Measurements from ENCODE around the gene SLC25A1. TPM values are rescaled to one million over a fixed set of nuclear protein-coding genes. Genes with fewer than 3 reads are reported as not detected.
"Not testable (repeated sequence)": the region's sequence is repeated elsewhere in the genome, so short reads cannot be mapped to it uniquely, and the experiment has no call there.

SLC25A1 gene
- total and polyA plus RNA-seq, 9 donors, result 16.9 to 35.7 (median 22.6) TPM

DNA sequence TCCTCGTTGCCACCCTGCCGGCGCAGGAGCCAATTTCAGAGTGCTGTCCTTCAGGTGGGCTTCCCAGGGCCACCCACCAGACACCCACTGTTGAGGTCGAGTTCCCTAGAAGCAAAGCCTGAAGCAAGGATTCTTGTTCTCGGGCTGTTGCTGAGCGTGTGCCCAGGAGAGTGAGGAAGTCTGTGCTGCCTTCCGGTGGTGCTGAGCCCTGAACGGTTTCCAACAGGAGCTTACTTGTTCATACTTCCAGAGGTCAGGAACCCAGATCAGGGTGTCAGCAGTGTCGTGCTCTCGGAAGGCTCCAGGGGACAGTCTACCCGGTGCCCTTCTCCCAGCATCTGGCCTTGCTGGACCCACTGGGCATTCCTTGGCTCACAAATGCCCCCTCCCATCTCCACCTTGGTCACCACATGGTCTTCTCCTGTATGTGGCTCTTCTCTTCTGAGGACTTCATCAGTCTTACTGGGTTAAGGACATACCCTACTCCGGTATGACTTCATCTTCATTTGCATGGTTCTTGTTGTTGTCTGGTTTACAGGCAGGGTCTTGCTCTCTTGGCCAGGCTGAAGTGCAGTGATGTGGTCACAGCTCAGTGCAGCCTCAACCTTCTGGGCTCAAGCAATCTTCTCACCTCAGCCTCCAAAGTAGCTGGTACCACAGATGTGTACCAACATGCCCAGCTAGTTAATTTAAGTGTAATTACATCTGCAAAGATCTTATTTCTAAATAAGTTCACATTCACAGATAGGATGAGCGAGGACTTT is 11.2 kb downstream of the SLC25A1 start:
- H3K36me3 ChIP-seq (ENCODE audit: control insufficient read depth, insufficient read depth, low read length), result no peaks in the 10 kb centered on the region
- H3K4me3 ChIP-seq (ENCODE audit: low read length), result no peak overlapping the region
- no peaks in the 10 kb centered on the region for H3K9me3 ChIP-seq (replicated peaks; ENCODE audit: control insufficient read depth, low read depth, low read length)
- DNase-seq, result no peak
- peaks cover 15% of the 10 kb centered on the region for H3K4me1 ChIP-seq (ENCODE audit: control insufficient read depth, insufficient read depth, low read length)
- peaks cover 44% of the 10 kb centered on the region for H3K27me3 ChIP-seq (ENCODE audit: control insufficient read depth, insufficient read depth, low read length)
- no peak overlapping the region for H3K27ac ChIP-seq (ENCODE audit: low read length)
- WGBS (ENCODE audit: insufficient coverage), result 69% methylated on average over 11 of the region's 13 CpGs

DNA sequence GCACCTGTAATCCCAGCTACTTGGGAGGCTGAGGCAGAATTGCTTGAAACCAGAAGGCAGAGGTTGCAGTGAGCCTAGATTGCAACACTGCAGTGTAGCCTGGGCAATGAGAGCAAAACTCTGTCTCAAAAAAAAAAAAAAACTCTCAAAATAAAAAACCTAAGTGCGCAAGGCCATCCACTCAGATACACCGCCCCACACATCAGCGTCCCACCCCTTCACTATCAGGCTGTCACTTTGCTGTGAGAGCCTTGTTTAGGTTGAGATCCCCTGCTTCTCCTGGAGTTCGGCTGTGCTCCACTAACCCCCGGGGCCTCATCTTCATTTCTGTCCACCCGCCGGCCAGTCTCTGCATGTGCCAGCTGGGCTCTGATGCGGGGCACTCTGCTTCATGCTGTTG is 12.1 kb downstream of the SLC25A1 start:
- DNase-seq, result no peak
- no peaks in the 10 kb centered on the region for H3K36me3 ChIP-seq (ENCODE audit: control insufficient read depth, insufficient read depth, low read length)
- peaks cover 12% of the 10 kb centered on the region for H3K4me1 ChIP-seq (ENCODE audit: control insufficient read depth, insufficient read depth, low read length)
- peaks cover 47% of the 10 kb centered on the region for H3K27me3 ChIP-seq (ENCODE audit: control insufficient read depth, insufficient read depth, low read length)
- H3K4me3 ChIP-seq (ENCODE audit: low read length), result no peak overlapping the region
- H3K9me3 ChIP-seq (replicated peaks; ENCODE audit: control insufficient read depth, low read depth, low read length), result no peaks in the 10 kb centered on the region
- WGBS (ENCODE audit: insufficient coverage), result 85% methylated on average over 8 of the region's 8 CpGs
- no peak overlapping the region for H3K27ac ChIP-seq (ENCODE audit: low read length)

DNA sequence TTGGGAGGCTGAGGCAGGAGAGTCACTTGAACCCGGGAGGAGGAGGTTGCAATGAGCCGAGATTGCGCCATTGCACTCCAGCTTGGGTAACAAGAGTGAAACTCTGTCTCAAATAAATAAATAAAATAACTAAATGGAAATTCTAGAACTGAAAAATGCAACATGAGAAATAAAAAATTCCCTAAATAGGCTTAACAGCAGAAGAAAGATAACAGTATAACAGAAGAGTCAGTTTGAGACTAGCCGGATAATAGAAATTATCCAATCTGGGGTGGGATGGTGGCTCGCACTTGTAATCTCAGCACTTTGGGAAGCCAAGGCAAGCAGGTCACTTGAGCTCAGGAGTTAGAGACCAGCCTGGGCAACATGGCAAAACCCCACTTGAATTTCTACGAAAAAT is 14.1 kb downstream of the SLC25A1 start:
- WGBS (ENCODE audit: insufficient coverage), result 73% methylated on average over 2 of the region's 6 CpGs
- H3K27ac ChIP-seq (ENCODE audit: low read length), result no peak overlapping the region
- no peaks in the 10 kb centered on the region for H3K9me3 ChIP-seq (replicated peaks; ENCODE audit: control insufficient read depth, low read depth, low read length)
- H3K36me3 ChIP-seq (ENCODE audit: control insufficient read depth, insufficient read depth, low read length), result no peaks in the 10 kb centered on the region
- no peak for DNase-seq
- H3K4me3 ChIP-seq (ENCODE audit: low read length), result no peak overlapping the region
- H3K27me3 ChIP-seq (ENCODE audit: control insufficient read depth, insufficient read depth, low read length), result peaks cover 36% of the 10 kb centered on the region
- H3K4me1 ChIP-seq (ENCODE audit: control insufficient read depth, insufficient read depth, low read length), result peaks cover 1% of the 10 kb centered on the region

DNA sequence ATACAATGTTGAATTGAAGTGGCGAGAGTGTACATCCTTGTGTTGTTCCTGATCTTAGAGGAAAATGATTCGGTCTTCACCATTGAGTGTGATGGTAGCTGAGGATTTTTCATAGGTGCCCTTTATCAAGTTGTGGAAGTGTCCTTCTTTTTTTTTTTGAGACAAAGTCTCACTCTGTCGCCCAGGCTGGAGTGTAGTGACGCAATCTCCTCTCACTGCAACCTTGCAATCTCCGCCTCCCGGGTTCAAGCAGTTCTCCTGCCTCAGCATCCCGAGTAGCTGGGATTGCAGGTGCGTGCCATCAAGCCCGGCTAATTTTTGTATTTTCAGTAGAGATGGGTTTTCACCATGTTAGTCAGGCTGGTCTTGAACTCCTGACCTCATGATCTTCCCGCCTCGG is 19.9 kb downstream of the SLC25A1 start:
- not testable (repeated sequence) for H3K27me3 ChIP-seq (ENCODE audit: control insufficient read depth, insufficient read depth, low read length); H3K27ac ChIP-seq (ENCODE audit: low read length); H3K4me3 ChIP-seq (ENCODE audit: low read length); H3K36me3 ChIP-seq (ENCODE audit: control insufficient read depth, insufficient read depth, low read length); DNase-seq; H3K4me1 ChIP-seq (ENCODE audit: control insufficient read depth, insufficient read depth, low read length); H3K9me3 ChIP-seq (replicated peaks; ENCODE audit: control insufficient read depth, low read depth, low read length)
- 80% methylated on average over 2 of the region's 11 CpGs for WGBS (ENCODE audit: insufficient coverage)

DNA sequence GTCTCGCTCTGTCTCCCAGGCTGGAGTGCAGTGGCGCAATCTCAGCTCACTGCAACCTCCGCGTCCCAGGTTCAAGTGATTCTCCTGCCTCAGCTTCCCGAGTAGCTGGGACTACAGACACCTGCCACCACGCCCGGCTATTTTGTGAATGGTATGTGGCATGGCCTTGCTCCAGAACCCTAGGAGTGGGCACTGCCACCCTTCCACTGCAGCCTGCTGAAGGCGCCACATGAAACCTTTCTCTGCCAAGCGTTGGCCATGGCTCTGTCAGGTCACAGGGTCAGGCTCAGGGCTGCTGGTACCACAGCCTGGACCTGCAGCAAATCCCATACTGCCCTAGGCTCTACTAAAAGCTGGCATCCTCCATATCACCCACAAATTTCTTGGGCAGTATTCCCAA is 22.4 kb downstream of the SLC25A1 start:
- not testable (repeated sequence) for H3K36me3 ChIP-seq (ENCODE audit: control insufficient read depth, insufficient read depth, low read length); DNase-seq; H3K4me1 ChIP-seq (ENCODE audit: control insufficient read depth, insufficient read depth, low read length); H3K9me3 ChIP-seq (replicated peaks; ENCODE audit: control insufficient read depth, low read depth, low read length); H3K4me3 ChIP-seq (ENCODE audit: low read length); H3K27ac ChIP-seq (ENCODE audit: low read length)
- peaks cover 27% of the 10 kb centered on the region for H3K27me3 ChIP-seq (ENCODE audit: control insufficient read depth, insufficient read depth, low read length)
- 88% methylated on average over 8 of the region's 9 CpGs for WGBS (ENCODE audit: insufficient coverage)

DNA sequence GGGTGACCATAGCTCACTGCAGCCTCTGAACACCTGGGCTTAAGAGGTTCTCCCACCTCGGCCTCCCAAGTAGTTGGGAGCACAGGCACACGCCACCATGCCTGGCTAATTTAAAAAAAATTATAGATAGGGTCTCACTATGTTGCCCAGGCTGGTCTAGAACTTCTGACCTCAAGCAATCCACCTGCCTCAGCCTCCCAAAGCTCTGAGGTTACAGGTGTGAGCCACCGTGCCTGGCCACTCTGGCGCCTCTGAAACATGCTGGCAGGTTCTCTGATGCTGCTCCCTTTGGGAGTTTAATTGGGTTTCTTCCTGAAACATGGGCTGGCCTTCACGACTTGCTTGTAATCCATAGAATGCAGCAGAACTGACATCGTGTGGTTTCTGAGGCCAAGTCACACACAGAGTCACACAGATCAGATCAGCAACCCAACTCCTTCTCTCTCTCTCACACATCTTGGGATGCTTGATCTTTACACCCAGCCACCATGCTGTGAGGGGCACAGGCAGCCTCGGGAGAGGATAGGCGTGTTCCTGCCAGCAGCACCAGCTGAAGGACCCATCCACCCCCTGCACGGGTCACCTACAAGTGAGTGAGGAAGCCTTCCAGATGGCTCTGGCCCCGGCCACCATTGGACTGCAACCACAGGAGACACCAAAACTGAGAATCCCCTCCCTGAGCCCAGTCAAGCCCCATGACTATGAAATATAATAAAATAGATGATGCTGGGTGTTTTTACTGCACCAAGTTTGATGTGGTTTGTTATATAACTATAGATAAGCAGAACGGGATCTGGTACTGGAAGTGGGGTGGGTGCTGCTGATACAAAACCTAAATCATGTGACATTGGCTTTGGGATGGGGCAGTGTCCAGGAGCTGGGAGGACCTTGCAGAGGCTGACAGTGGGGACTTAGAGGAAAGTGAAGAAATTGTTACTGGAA is 25.3 kb downstream of the SLC25A1 start:
- Histone ChIP-seq H3K36me3 (ENCODE audit: control insufficient read depth, insufficient read depth, low read length) (no peaks in the 10 kb centered on the region), H3K27ac (ENCODE audit: low read length) (no peak overlapping the region), H3K4me3 (ENCODE audit: low read length) (no peak overlapping the region), H3K9me3 (replicated peaks; ENCODE audit: control insufficient read depth, low read depth, low read length) (no peaks in the 10 kb centered on the region), H3K4me1 (ENCODE audit: control insufficient read depth, insufficient read depth, low read length) (no peaks in the 10 kb centered on the region), H3K27me3 (ENCODE audit: control insufficient read depth, insufficient read depth, low read length) (peaks cover 48% of the 10 kb centered on the region)
- WGBS (ENCODE audit: insufficient coverage), result 57% methylated on average over 9 of the region's 11 CpGs
- DNase-seq, result no peak

DNA sequence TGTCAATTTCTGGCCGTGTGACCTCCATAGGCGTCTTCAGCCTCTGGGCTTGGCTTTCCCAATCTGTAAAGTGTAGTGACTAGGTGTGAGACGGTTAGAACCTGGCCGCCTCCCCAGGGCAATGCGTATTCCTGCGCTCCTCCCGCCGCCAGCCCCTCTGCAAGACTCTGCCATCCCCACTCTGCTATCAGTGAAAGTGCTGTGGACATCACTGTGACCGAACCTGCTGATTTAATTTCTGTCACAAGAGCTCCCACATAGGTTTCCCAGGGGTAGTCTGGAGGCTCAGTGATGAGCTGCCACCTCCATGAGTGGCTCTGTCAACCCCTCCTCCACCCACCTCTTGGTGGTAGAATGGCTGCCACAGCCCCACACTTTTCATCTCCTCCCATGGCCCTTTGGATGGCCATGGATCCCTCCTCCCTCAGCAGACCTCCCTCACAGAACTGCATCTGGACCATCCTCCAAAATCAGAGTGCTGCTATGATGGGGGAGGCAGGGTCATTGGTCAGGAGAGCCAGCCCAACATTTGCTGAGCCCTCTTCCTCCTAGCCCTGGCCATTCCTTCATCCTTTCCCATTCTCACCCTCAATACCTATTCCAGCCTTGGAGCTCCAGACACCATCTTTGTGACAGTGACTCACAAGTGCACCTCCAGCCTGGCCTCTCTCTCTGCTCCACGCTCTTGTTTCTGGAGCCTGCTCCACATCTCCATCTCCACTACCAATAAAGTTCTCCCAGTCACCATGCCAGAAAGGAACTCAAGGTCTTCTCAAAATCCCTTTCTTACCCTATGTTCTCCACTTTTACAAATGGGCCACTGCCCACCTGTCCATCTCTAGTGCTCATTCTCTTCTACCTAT is 27.0 kb downstream of the SLC25A1 start:
- Histone ChIP-seq H3K4me1 (ENCODE audit: control insufficient read depth, insufficient read depth, low read length) (no peaks in the 10 kb centered on the region), H3K36me3 (ENCODE audit: control insufficient read depth, insufficient read depth, low read length) (no peaks in the 10 kb centered on the region), H3K27me3 (ENCODE audit: control insufficient read depth, insufficient read depth, low read length) (peaks cover 65% of the 10 kb centered on the region), H3K27ac (ENCODE audit: low read length) (no peak overlapping the region), H3K9me3 (replicated peaks; ENCODE audit: control insufficient read depth, low read depth, low read length) (no peaks in the 10 kb centered on the region), H3K4me3 (ENCODE audit: low read length) (no peak overlapping the region)
- no peak for DNase-seq
- 54% methylated on average over 10 of the region's 10 CpGs for WGBS (ENCODE audit: insufficient coverage)

DNA sequence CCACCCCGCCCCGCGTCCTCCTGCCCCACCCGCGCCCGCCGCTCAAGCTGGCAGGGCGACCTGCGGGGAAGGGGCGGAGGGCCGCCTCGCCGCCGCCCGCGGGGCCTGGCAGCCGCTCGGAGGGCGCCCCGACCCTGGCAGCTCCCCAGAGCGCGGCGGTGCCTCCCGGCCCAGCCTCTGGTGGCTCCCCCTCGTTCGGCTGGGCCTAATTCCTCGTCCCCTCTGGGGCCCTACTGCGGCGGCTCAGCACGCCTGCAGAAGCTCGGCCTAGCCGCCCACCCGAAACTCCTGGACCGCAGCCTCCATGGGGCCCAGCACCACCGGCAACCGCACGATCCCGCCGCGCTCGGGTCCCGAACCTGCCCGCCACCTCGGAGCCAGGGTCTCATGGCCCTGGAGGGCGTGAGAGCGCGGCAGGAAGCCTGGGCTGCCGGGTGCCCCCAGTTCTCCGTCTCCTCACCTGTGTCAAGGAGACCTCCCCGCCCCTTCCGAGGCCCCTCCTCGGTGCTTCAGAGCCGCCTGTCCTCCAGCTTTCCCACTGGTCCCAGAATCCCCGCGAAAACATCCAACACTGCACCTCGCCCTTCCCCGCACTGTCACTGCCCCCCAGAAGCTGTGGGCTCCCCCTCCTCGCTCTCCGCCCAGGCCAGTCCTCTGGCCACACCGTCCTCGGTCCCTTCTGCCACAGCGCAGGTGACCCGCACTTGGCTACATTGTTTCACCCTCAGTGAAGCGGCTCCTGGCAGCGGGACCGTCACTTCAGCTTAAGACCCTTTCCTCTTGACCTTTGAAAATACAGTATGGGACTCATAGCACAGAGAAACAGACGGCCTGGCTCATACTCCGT is 27.8 kb downstream of the SLC25A1 start:
- Histone ChIP-seq H3K27ac (ENCODE audit: low read length) (no peak overlapping the region), H3K4me1 (ENCODE audit: control insufficient read depth, insufficient read depth, low read length) (no peaks in the 10 kb centered on the region), H3K27me3 (ENCODE audit: control insufficient read depth, insufficient read depth, low read length) (peaks cover 68% of the 10 kb centered on the region), H3K36me3 (ENCODE audit: control insufficient read depth, insufficient read depth, low read length) (no peaks in the 10 kb centered on the region), H3K4me3 (ENCODE audit: low read length) (no peak overlapping the region), H3K9me3 (replicated peaks; ENCODE audit: control insufficient read depth, low read depth, low read length) (no peaks in the 10 kb centered on the region)
- no peak for DNase-seq
- 6% methylated on average over 63 of the region's 68 CpGs for WGBS (ENCODE audit: insufficient coverage)

DNA sequence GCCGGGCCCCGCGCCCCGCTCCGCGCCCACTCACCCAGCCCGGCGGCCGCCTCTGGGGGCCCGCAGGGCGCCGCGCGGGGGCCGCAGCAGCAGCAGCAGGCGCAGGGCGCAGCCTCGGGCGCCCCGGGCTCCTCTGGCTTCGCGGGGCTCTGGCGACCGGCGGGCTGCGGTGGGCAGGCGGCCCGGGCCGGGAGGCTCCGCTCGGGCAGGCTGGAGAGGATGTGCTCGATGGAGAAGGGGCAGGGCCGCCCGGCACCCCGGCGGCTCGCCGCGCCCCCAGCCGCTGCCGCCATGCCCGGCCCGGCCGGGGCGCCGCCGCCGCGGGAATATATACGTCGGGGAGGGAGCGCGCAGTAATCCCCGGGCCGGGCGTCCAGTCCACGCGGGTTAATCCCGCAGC is 28.5 kb downstream of the SLC25A1 start, which contains the start of gene GSC2:
GSC2 (minus strand) TSS at position 302 of the 400 bp plus-strand sequence; CDS start at position 293, 9 bp downstream.
- under 1% methylated on average over 59 of the region's 59 CpGs for WGBS (ENCODE audit: insufficient coverage)
- H3K4me3 ChIP-seq (ENCODE audit: low read length), result no peak within 1 kb of the TSS

More for the DNA sequence above, 28.5 kb downstream of the SLC25A1 start, which contains the start of gene GSC2:
- no peaks in the 10 kb centered on the region for H3K9me3 ChIP-seq (replicated peaks; ENCODE audit: control insufficient read depth, low read depth, low read length)
- H3K27me3 ChIP-seq (ENCODE audit: control insufficient read depth, insufficient read depth, low read length), result peaks cover 66% of the 10 kb centered on the region
- H3K27ac ChIP-seq (ENCODE audit: low read length), result no peak within 1 kb of the TSS
- no peaks in the 10 kb centered on the region for H3K4me1 ChIP-seq (ENCODE audit: control insufficient read depth, insufficient read depth, low read length)
- no peaks in the 10 kb centered on the region for H3K36me3 ChIP-seq (ENCODE audit: control insufficient read depth, insufficient read depth, low read length)
- no peak for DNase-seq
